ENCODE measurements around the gene SLC16A8. TPM values are rescaled to one million over a fixed set of nuclear protein-coding genes. Genes with fewer than 3 reads are reported as not detected.
"Not testable (repeated sequence)": the region's sequence is repeated elsewhere in the genome, so short reads cannot be mapped to it uniquely, and the experiment has no call there.

SLC16A8 gene
- polyA plus RNA-seq (2012; ENCODE audit: insufficient read depth, insufficient read length): not detected

- DNase-seq (ENCODE audit: low read depth, low spot score): no peak
- no peak within 1 kb of the TSS for H3K4me3 ChIP-seq (ENCODE audit: low read length)
Observed at GRCh38 chr22:38083931-38084631, at the start of gene SLC16A8. TSS of gene SLC16A8 (minus strand) at chr22:38084184. CDS start at chr22:38082873, 1,311 bp downstream.

- no peak overlapping the region for H3K4me3 ChIP-seq (ENCODE audit: low read length)
- no peak for DNase-seq (ENCODE audit: low read depth, low spot score)
Observed at GRCh38 chr22:38133331-38133730, 49.3 kb upstream of the SLC16A8 start.

GRCh38 chr22:38132794-38133193 lies 48.8 kb upstream of the SLC16A8 start:
- no peak for DNase-seq (ENCODE audit: low read depth, low spot score)
- H3K4me3 ChIP-seq (ENCODE audit: low read length): no peak overlapping the region

- no peak for DNase-seq (ENCODE audit: low read depth, low spot score)
- H3K4me3 ChIP-seq (ENCODE audit: low read length): no peak overlapping the region
Observed at GRCh38 chr22:38132136-38132535, 48.2 kb upstream of the SLC16A8 start.

GRCh38 chr22:38131399-38131798 lies 47.4 kb upstream of the SLC16A8 start:
- no peak for DNase-seq (ENCODE audit: low read depth, low spot score)
- no peak overlapping the region for H3K4me3 ChIP-seq (ENCODE audit: low read length)

GRCh38 chr22:38129856-38130255 lies 45.9 kb upstream of the SLC16A8 start:
- DNase-seq (ENCODE audit: low read depth, low spot score): no peak
- H3K4me3 ChIP-seq (ENCODE audit: low read length): no peak overlapping the region

- DNase-seq (ENCODE audit: low read depth, low spot score): no peak
- no peak overlapping the region for H3K4me3 ChIP-seq (ENCODE audit: low read length)
Observed at GRCh38 chr22:38129021-38129420, 45.0 kb upstream of the SLC16A8 start.

- H3K4me3 ChIP-seq (ENCODE audit: low read length): no peak overlapping the region
- no peak for DNase-seq (ENCODE audit: low read depth, low spot score)
Observed at GRCh38 chr22:38127869-38128268, 43.9 kb upstream of the SLC16A8 start.

GRCh38 chr22:38126928-38127668 lies 43.1 kb upstream of the SLC16A8 start:
- DNase-seq (ENCODE audit: low read depth, low spot score): no peak
- H3K4me3 ChIP-seq (ENCODE audit: low read length): no peak overlapping the region

- no peak for DNase-seq (ENCODE audit: low read depth, low spot score)
- H3K4me3 ChIP-seq (ENCODE audit: low read length): no peak overlapping the region
Observed at GRCh38 chr22:38125751-38126201, 41.8 kb upstream of the SLC16A8 start.

GRCh38 chr22:38125038-38125610 lies 41.1 kb upstream of the SLC16A8 start:
- no peak for DNase-seq (ENCODE audit: low read depth, low spot score)
- H3K4me3 ChIP-seq (ENCODE audit: low read length): no peak overlapping the region

- H3K4me3 ChIP-seq (ENCODE audit: low read length): no peak overlapping the region
- peak; percentile 9 for DNase-seq (ENCODE audit: low read depth, low spot score)
Observed at GRCh38 chr22:38124236-38124974, 40.4 kb upstream of the SLC16A8 start.

GRCh38 chr22:38122616-38123015 lies 38.6 kb upstream of the SLC16A8 start:
- DNase-seq (ENCODE audit: low read depth, low spot score): peak; percentile 21
- no peak overlapping the region for H3K4me3 ChIP-seq (ENCODE audit: low read length)

- no peak overlapping the region for H3K4me3 ChIP-seq (ENCODE audit: low read length)
- no peak for DNase-seq (ENCODE audit: low read depth, low spot score)
Observed at GRCh38 chr22:38120359-38121110, 36.6 kb upstream of the SLC16A8 start.

GRCh38 chr22:38118747-38119146 lies 34.8 kb upstream of the SLC16A8 start:
- H3K4me3 ChIP-seq (ENCODE audit: low read length); DNase-seq (ENCODE audit: low read depth, low spot score): not testable (repeated sequence)

GRCh38 chr22:38118182-38118581 lies 34.2 kb upstream of the SLC16A8 start:
- no peak overlapping the region for H3K4me3 ChIP-seq (ENCODE audit: low read length)
- no peak for DNase-seq (ENCODE audit: low read depth, low spot score)

- not testable (repeated sequence) for H3K4me3 ChIP-seq (ENCODE audit: low read length); DNase-seq (ENCODE audit: low read depth, low spot score)
Observed at GRCh38 chr22:38117556-38117955, 33.6 kb upstream of the SLC16A8 start.

- no peak for DNase-seq (ENCODE audit: low read depth, low spot score)
- no peak overlapping the region for H3K4me3 ChIP-seq (ENCODE audit: low read length)
Observed at GRCh38 chr22:38115423-38116205, 31.6 kb upstream of the SLC16A8 start.
